BLaER1 (cell line): Measurements from ENCODE around the gene FGGY.

ENCODE experiments used
- H3K27ac ChIP-seq: shearing (Covaris generic); formaldehyde crosslinking; 2 replicates; pipeline ENCODE4 v1.8.1; 2022
- H3K27me3 ChIP-seq: shearing (Covaris generic); formaldehyde crosslinking; 2 replicates; pipeline ENCODE4 v1.8.1; 2022
- H3K36me3 ChIP-seq: shearing (Covaris generic); formaldehyde crosslinking; 2 replicates; pipeline ENCODE4 v1.8.1; 2022
- H3K4me1 ChIP-seq: shearing (Covaris generic); formaldehyde crosslinking; 2 replicates; pipeline ENCODE4 v1.8.1; 2022
- H3K4me2 ChIP-seq: shearing (Covaris generic); formaldehyde crosslinking; 2 replicates; pipeline ENCODE4 v1.8.1; 2022
- H3K4me3 ChIP-seq: shearing (Covaris generic); formaldehyde crosslinking; 2 replicates; pipeline ENCODE4 v1.8.1; 2022
- H3K9ac ChIP-seq: shearing (Covaris generic); formaldehyde crosslinking; 2 replicates; pipeline ENCODE4 v1.8.1; 2022
- H3K9me3 ChIP-seq: shearing (Covaris generic); formaldehyde crosslinking; 2 replicates; pipeline ENCODE4 v1.8.1; 2022
- H4K20me1 ChIP-seq: shearing (Covaris generic); formaldehyde crosslinking; 2 replicates; pipeline ENCODE4 v1.8.1; 2022
- Cebpa-rat ChIP-seq: shearing (Covaris generic); IDR thresholded peaks from 2 replicates; pipeline ENCODE4 v1.8.1; 2022

FGGY gene

GRCh38 chr1:59498640-59499039 lies 201.7 kb downstream of the FGGY start:
- no peak for TF ChIP-seq Cebpa-rat
- no peak overlapping the region for H3K4me2 ChIP-seq
- H3K27me3 ChIP-seq = no peaks in the 10 kb centered on the region

GRCh38 chr1:59499273-59499942 lies 202.5 kb downstream of the FGGY start:
- no peak overlapping the region for H3K27ac ChIP-seq
- H3K4me3 ChIP-seq = no peak overlapping the region
- H3K9me3 ChIP-seq = peaks cover 10% of the 10 kb centered on the region
- H3K4me2 ChIP-seq = no peak overlapping the region
- H3K27me3 ChIP-seq = no peaks in the 10 kb centered on the region
- no peaks in the 10 kb centered on the region for H3K4me1 ChIP-seq
- TF ChIP-seq Cebpa-rat = no peak
- no peak overlapping the region for H3K9ac ChIP-seq
- H3K36me3 ChIP-seq = no peaks in the 10 kb centered on the region
- no peaks in the 10 kb centered on the region for H4K20me1 ChIP-seq

More at GRCh38 chr1:59498640-59499039, 201.7 kb downstream of the FGGY start:
- Histone ChIP-seq H4K20me1 (no peaks in the 10 kb centered on the region), H3K4me1 (no peaks in the 10 kb centered on the region), H3K36me3 (no peaks in the 10 kb centered on the region), H3K9me3 (peaks cover 10% of the 10 kb centered on the region), H3K9ac (no peak overlapping the region), H3K27ac (no peak overlapping the region), H3K4me3 (no peak overlapping the region)

DNA sequence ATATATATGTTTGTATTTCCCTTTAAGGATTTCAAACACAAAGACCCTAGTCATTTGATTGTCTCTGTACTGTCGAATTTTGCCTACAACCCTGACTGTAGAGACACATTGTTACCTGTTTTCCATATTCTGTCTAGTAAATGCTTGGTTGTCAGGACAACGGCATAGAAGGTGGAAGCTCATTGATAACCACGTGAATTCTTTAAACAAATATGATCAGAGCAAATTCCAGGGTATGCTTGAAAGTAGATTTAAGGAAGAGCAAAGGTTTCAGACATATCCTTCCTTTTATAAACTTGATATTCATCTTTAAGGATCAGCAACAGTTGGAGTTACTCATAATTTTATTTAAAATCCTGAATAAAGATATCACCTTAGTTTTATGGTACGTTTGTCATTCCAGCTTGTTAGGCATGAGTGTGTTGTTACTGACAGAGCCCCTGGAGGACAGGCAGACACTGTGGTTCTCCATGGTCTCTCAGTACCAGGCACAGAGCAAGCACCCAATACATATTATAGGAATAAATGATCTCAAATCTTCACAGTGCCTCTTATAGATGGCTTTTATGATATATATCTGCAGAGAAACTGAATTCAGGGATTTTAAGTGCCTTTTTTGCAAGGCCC lies 203.2 kb downstream of the FGGY start:
- Histone ChIP-seq H3K4me2 (no peak overlapping the region), H3K27me3 (no peaks in the 10 kb centered on the region), H3K4me3 (no peak overlapping the region), H3K36me3 (no peaks in the 10 kb centered on the region), H4K20me1 (no peaks in the 10 kb centered on the region), H3K27ac (no peak overlapping the region), H3K4me1 (no peaks in the 10 kb centered on the region), H3K9me3 (peaks cover 10% of the 10 kb centered on the region), H3K9ac (no peak overlapping the region)
- TF ChIP-seq Cebpa-rat = no peak

GRCh38 chr1:59500950-59501742 lies 204.3 kb downstream of the FGGY start:
- TF ChIP-seq Cebpa-rat = no peak
- Histone ChIP-seq H4K20me1 (no peaks in the 10 kb centered on the region), H3K27ac (no peak overlapping the region), H3K36me3 (no peaks in the 10 kb centered on the region), H3K27me3 (no peaks in the 10 kb centered on the region), H3K4me1 (no peaks in the 10 kb centered on the region), H3K9ac (no peak overlapping the region), H3K9me3 (peaks cover 2% of the 10 kb centered on the region; the same call in 1 of the 2 replicates), H3K4me3 (no peak overlapping the region), H3K4me2 (no peak overlapping the region)

DNA sequence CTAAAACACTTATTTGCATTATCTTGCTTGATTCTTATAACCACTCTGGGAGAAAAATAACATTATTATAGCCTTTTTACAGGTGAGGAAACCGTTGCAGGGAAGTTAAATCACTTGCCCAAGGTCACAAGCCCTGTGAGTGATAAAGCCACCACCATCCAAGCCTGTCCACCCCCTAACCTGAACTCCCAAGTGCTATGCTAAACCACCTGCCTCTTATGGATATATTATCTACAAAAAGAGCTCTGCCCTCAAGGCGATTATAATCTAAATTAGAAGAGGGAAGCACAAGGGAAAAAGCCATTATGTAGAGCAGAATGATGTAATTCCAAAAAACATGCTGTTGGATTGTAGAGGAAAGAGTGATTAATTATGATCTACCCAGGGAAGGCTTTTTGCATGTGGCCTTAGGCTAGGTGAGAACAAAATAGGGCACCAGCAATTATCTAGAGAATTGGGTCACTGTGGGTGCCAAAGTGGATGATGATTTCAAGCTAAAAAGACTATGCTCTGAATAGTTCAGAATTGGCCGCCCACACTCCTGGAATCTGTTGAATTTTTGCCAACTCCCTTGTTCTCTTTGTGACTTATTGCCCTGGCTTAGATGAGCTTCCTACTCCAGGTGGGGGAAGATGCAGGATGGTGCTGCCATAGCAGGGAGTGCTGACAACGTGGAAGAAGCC lies 205.3 kb downstream of the FGGY start:
- Histone ChIP-seq H3K9ac (no peak overlapping the region), H3K4me1 (no peaks in the 10 kb centered on the region), H3K4me3 (no peak overlapping the region), H3K9me3 (no peaks in the 10 kb centered on the region), H3K36me3 (no peaks in the 10 kb centered on the region), H3K27ac (no peak overlapping the region), H3K4me2 (no peak overlapping the region), H4K20me1 (no peaks in the 10 kb centered on the region), H3K27me3 (no peaks in the 10 kb centered on the region)
- TF ChIP-seq Cebpa-rat = no peak

DNA sequence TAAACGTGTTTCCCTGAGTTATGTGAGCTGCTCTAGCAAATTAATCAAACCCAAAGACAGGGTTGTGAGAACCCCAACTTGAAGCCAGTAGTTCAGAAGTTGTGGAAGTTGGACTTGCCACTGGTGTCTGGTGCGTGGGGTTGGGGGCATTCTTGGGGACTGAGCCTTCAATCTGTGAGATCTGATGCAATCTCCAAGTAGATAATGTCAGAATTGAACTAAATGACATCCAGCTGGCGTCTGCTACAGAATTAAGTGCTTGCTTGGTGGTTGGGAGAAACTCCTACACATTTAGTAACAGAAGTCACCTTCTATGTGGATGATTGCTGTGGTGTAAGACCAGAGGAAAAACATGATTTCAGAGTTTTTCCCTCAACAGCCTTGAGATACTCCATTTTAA lies 207.4 kb downstream of the FGGY start:
- H3K4me2 ChIP-seq = no peak overlapping the region
- H3K27ac ChIP-seq = no peak overlapping the region
- TF ChIP-seq Cebpa-rat = no peak
- no peaks in the 10 kb centered on the region for H3K9me3 ChIP-seq
- no peak overlapping the region for H3K4me3 ChIP-seq
- no peaks in the 10 kb centered on the region for H4K20me1 ChIP-seq
- no peaks in the 10 kb centered on the region for H3K4me1 ChIP-seq
- H3K27me3 ChIP-seq = no peaks in the 10 kb centered on the region
- H3K36me3 ChIP-seq = no peaks in the 10 kb centered on the region
- H3K9ac ChIP-seq = no peak overlapping the region

DNA sequence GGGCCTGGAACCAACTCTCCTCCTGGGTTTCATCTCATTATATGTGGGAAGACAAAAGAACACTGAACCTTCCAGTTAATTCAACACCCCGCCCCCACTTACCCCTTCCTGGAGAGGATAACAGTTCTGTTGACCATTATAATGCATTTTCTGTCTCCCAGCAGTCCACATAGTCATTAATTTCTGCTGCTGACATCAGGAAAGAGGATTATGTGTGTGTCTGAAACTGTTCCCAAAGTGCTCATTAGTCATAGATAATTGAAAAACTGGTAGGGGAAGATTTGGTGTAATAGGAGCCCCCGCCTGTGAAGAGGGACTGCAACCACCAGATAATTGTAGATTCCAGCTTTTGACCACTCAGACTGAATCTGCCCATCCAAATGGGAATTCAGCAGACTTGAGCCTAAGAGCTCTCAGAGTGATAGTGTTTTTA lies 208.7 kb downstream of the FGGY start:
- H3K27me3 ChIP-seq = no peaks in the 10 kb centered on the region
- H4K20me1 ChIP-seq = no peaks in the 10 kb centered on the region
- H3K9me3 ChIP-seq = no peaks in the 10 kb centered on the region
- H3K36me3 ChIP-seq = no peaks in the 10 kb centered on the region
- H3K27ac ChIP-seq = no peak overlapping the region
- no peaks in the 10 kb centered on the region for H3K4me1 ChIP-seq
- TF ChIP-seq Cebpa-rat = no peak
- no peak overlapping the region for H3K9ac ChIP-seq
- no peak overlapping the region for H3K4me2 ChIP-seq
- H3K4me3 ChIP-seq = no peak overlapping the region

DNA sequence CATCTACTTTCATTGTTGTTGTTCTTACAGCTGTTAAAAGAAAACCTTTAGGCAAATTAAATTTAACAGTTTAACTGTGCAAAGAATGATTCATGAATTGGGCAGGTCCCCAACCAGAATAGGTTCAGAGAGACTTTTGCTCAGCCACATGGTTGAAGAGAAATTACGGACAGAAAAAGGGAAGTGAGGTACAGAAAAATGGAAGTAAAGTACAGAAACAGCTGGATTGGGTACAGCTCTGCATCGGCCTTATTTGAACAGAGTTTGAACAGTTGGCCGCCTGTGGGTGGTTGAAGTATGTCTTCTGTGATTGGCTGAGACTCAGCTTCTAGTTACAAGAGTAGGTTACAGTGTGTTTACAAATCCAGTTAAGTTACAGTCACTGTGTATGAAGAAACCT lies 210.1 kb downstream of the FGGY start:
- Histone ChIP-seq H3K9ac (no peak overlapping the region), H3K4me3 (no peak overlapping the region), H3K36me3 (no peaks in the 10 kb centered on the region), H3K4me2 (no peak overlapping the region), H3K27me3 (no peaks in the 10 kb centered on the region), H3K27ac (no peak overlapping the region), H3K4me1 (no peaks in the 10 kb centered on the region), H4K20me1 (no peaks in the 10 kb centered on the region), H3K9me3 (no peaks in the 10 kb centered on the region)
- no peak for TF ChIP-seq Cebpa-rat

DNA sequence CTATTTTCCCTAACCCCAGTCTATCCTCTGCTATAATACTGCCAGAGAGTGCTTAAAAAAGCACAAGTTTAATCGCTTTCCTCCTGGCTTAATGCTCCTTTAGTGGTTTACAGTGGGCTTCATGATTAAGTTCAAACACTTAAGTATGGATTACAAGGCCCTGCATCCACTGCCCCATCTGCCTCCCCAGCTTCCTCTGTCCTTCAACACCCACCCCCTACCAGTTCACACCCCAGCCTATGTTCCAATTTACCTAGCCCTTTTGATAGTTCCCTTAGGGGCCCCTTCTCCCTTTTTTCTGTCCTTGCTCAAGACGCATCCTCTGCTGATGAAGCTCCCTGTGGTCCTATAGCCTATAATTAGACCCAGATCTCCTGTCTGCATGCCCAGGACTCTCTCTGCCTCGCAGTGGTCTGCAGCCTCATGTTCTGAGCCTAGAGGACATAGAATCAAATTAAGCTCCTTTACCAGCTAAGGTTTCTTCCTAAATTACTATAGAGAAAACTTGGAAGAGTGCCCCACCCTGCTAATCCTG lies 212.5 kb downstream of the FGGY start:
- no peak overlapping the region for H3K4me3 ChIP-seq
- no peaks in the 10 kb centered on the region for H4K20me1 ChIP-seq
- H3K9me3 ChIP-seq = no peaks in the 10 kb centered on the region
- H3K27ac ChIP-seq = no peak overlapping the region
- TF ChIP-seq Cebpa-rat = no peak
- H3K4me2 ChIP-seq = no peak overlapping the region
- H3K9ac ChIP-seq = no peak overlapping the region
- no peaks in the 10 kb centered on the region for H3K36me3 ChIP-seq
- H3K4me1 ChIP-seq = no peaks in the 10 kb centered on the region
- H3K27me3 ChIP-seq = no peaks in the 10 kb centered on the region
